H9 (cell line): ENCODE results near the gene GPC4. TPM values are rescaled to one million over a fixed set of nuclear protein-coding genes. Genes with fewer than 3 reads are reported as not detected.

ENCODE experiments used
- DNase-seq: peaks from one replicate; pipeline ENCODE4 v3.0.0-alpha.2; 2017
- H2AFZ ChIP-seq: one replicate; pipeline ENCODE4 v1.6.1; 2013; ENCODE audit warnings: mild to moderate bottlenecking, low read length, control low read depth, moderate library complexity
- H2AK5ac ChIP-seq: 2 replicates; pipeline ENCODE4 v1.6.1; 2013; ENCODE audit warnings: low read length, control low read depth, mixed read lengths; ENCODE audit not compliant: insufficient read length
- H2BK120ac ChIP-seq: one replicate; pipeline ENCODE4 v1.6.1; 2013; ENCODE audit warnings: low read depth, mild to moderate bottlenecking, low read length, control low read depth, inconsistent platforms; ENCODE audit not compliant: poor library complexity, severe bottlenecking
- H2BK12ac ChIP-seq: 2 replicates; pipeline ENCODE4 v1.6.1; 2013; ENCODE audit warnings: low read length, control low read depth, mixed read lengths, low read depth; ENCODE audit not compliant: insufficient read length
- H2BK15ac ChIP-seq: 2 replicates; pipeline ENCODE4 v1.6.1; 2013; ENCODE audit warnings: low read depth, low read length, control low read depth
- H2BK20ac ChIP-seq: one replicate; pipeline ENCODE4 v1.6.1; 2013; ENCODE audit warnings: low read depth, mild to moderate bottlenecking, low read length, control low read depth, inconsistent platforms; ENCODE audit not compliant: poor library complexity, severe bottlenecking
- H2BK5ac ChIP-seq: 2 replicates; pipeline ENCODE4 v1.6.1; 2013; ENCODE audit warnings: low read length, control low read depth, mixed read lengths; ENCODE audit not compliant: insufficient read length
- H3K14ac ChIP-seq: 2 replicates; pipeline ENCODE4 v1.6.1; 2013; ENCODE audit warnings: low read length, control low read depth; ENCODE audit not compliant: insufficient read depth
- H3K18ac ChIP-seq: 2 replicates; pipeline ENCODE4 v1.6.1; 2013; ENCODE audit warnings: low read depth, mild to moderate bottlenecking, mixed read lengths, low read length, control low read depth; ENCODE audit not compliant: insufficient read length
- H3K23ac ChIP-seq: 2 replicates; pipeline ENCODE4 v1.6.1; 2013; ENCODE audit warnings: low read length, control low read depth, mixed read lengths, low read depth; ENCODE audit not compliant: insufficient read length
- H3K23me2 ChIP-seq: 2 replicates; pipeline ENCODE4 v1.6.1; 2013; ENCODE audit warnings: low read depth, mild to moderate bottlenecking, mixed read lengths, low read length, control low read depth; ENCODE audit not compliant: insufficient read length, poor library complexity, severe bottlenecking
- H3K27ac ChIP-seq: 2 replicates; pipeline ENCODE4 v1.5.1; 2013; ENCODE audit warnings: low read length, control low read depth, mixed read lengths, low read depth; ENCODE audit not compliant: insufficient read length
- H3K27me3 ChIP-seq: 2 replicates; pipeline ENCODE4 v1.6.1; 2013; ENCODE audit warnings: low read length, control low read depth, inconsistent platforms; ENCODE audit not compliant: insufficient read depth
- H3K4ac ChIP-seq: 2 replicates; pipeline ENCODE4 v1.6.1; 2013; ENCODE audit warnings: low read depth, mild to moderate bottlenecking, control low read depth, inconsistent platforms, low read length, moderate library complexity
- H3K4me1 ChIP-seq: 2 replicates; pipeline ENCODE4 v1.6.1; 2013; ENCODE audit warnings: low read length, control low read depth, inconsistent platforms; ENCODE audit not compliant: insufficient read depth
- H3K4me2 ChIP-seq: 2 replicates; pipeline ENCODE4 v1.6.1; 2013; ENCODE audit warnings: low read length, control low read depth, mixed read lengths; ENCODE audit not compliant: insufficient read length, insufficient read depth
- H3K56ac ChIP-seq: 2 replicates; pipeline ENCODE4 v1.6.1; 2013; ENCODE audit warnings: low read depth, mild to moderate bottlenecking, mixed read lengths, low read length, control low read depth; ENCODE audit not compliant: insufficient read length
- H3K79me1 ChIP-seq: 2 replicates; pipeline ENCODE4 v1.6.1; 2013; ENCODE audit warnings: low read depth, mild to moderate bottlenecking, moderate library complexity, low read length, control low read depth, inconsistent platforms; ENCODE audit not compliant: insufficient read depth, poor library complexity, severe bottlenecking
- H3K79me2 ChIP-seq: 2 replicates; pipeline ENCODE4 v1.6.1; 2013; ENCODE audit warnings: low read length, control low read depth, inconsistent platforms; ENCODE audit not compliant: insufficient read depth
- H3K9ac ChIP-seq: 2 replicates; pipeline ENCODE4 v1.6.1; 2013; ENCODE audit warnings: low read length, control low read depth, mixed read lengths; ENCODE audit not compliant: insufficient read length; ENCODE audit errors: extremely low read depth
- H3K9me3 ChIP-seq: one replicate; pipeline ENCODE4 v1.6.1; 2013; ENCODE audit warnings: low read depth, low read length, inconsistent platforms; ENCODE audit not compliant: control insufficient read depth
- H3T11ph ChIP-seq: one replicate; pipeline ENCODE4 v1.6.1; 2013; ENCODE audit warnings: mild to moderate bottlenecking, low read length, control low read depth, inconsistent platforms
- H4K20me1 ChIP-seq: one replicate; pipeline ENCODE4 v1.6.1; 2013; ENCODE audit not compliant: control insufficient read depth, insufficient read length, insufficient read depth
- H4K5ac ChIP-seq: 2 replicates; pipeline ENCODE4 v1.6.1; 2013; ENCODE audit warnings: low read depth, mild to moderate bottlenecking, mixed read lengths, low read length, control low read depth; ENCODE audit not compliant: insufficient read length
- H4K8ac ChIP-seq: replicated peaks from 2 replicates; pipeline ENCODE4 v1.6.1; 2013; ENCODE audit warnings: low read length, control low read depth, mixed read lengths, low read depth; ENCODE audit not compliant: insufficient read length
- H4K91ac ChIP-seq: 2 replicates; pipeline ENCODE4 v1.6.1; 2013; ENCODE audit warnings: low read depth, mild to moderate bottlenecking, moderate library complexity, mixed read lengths, low read length, control low read depth; ENCODE audit not compliant: insufficient read length
- H3K27ac Mint-ChIP-seq, 3 experiments: 2 replicates in 2 of 3; 3 replicates in 1 of 3; pipeline ENCODE4 v1.8.0; 2020 to 2021; ENCODE audit warnings: mixed read lengths in 3 of 3, mild to moderate bottlenecking in 1 of 3, moderate library complexity in 1 of 3
- H3K27me3 Mint-ChIP-seq: 2 replicates; pipeline ENCODE4 v1.8.0; 2021; ENCODE audit warnings: low read depth, mild to moderate bottlenecking, moderate library complexity, mixed read lengths
- H3K36me3 Mint-ChIP-seq, 3 experiments: 2 replicates in 2 of 3; 3 replicates in 1 of 3; pipeline ENCODE4 v1.8.0; 2020 to 2021; ENCODE audit warnings: low read depth in 3 of 3, mixed read lengths in 3 of 3; ENCODE audit not compliant: insufficient read depth in 1 of 3
- H3K4me1 Mint-ChIP-seq, 2 experiments: 2 replicates each; pipeline ENCODE4 v1.8.0; 2020; ENCODE audit warnings: mixed read lengths in 2 of 2
- H3K4me3 Mint-ChIP-seq, 2 experiments: 2 replicates in 1 of 2; 3 replicates in 1 of 2; pipeline ENCODE4 v1.8.0; 2020 to 2021; ENCODE audit warnings: mild to moderate bottlenecking in 2 of 2, mixed read lengths in 2 of 2, moderate library complexity in 1 of 2
- H3K9me3 Mint-ChIP-seq, 2 experiments: 2 replicates in 1 of 2; 3 replicates in 1 of 2; pipeline ENCODE4 v1.8.0; 2020; ENCODE audit warnings: mild to moderate bottlenecking in 2 of 2, mixed read lengths in 2 of 2, moderate library complexity in 1 of 2
- CTCF ChIP-seq: fragments of 200-600 bp; sonication (generic); conservative IDR thresholded peaks from 3 replicates; pipeline ENCODE4 v1.8.0; 2021; ENCODE audit warnings: antibody characterized with exemption, mild to moderate bottlenecking
- total RNA-seq: library from RNA; stranded (reverse); gene quantifications from 2 replicates; pipeline ENCODE4 v1.2.1, GENCODE V29; 2021

Gene GPC4
- total RNA-seq, 1 experiment from 2014 or later: 416 TPM

DNA sequence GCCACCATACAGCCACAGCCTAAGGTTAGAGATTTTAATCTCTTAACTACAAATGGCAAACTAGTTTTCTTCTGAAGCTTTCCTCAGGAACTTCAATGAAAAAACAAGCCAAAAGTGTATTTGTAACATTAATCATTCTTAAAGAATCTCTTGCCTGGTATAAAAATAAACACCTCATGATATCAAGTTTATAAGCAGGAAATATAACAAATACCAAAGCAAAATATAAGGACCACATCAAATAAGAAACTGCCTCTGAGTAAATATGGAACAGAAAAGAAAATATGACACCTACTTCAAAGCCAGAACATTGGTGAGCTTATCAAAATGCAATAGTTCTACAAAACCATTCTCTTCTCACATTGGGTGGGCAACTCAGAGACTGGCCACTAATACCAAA is 89.9 kb downstream of the GPC4 start:
- peaks cover 44 to 47% of the 10 kb centered on the region in 2 experiments for H3K4me1 Mint-ChIP-seq
- H4K20me1 ChIP-seq: no peaks in the 10 kb centered on the region
- H2BK12ac ChIP-seq: no peak overlapping the region
- no peak overlapping the region for H3K27ac ChIP-seq
- H4K8ac ChIP-seq: no peak overlapping the region
- H3K27ac Mint-ChIP-seq: peak overlapping the region in 2 of 3 experiments; percentile 4 to 70; a peak in 1 of 7 replicates
- H4K5ac ChIP-seq: no peak overlapping the region
- H2BK15ac ChIP-seq: no peak overlapping the region
- H3K4ac ChIP-seq: no peak overlapping the region
- no peak overlapping the region for H3K56ac ChIP-seq
- H3K23me2 ChIP-seq: no peaks in the 10 kb centered on the region
- H4K91ac ChIP-seq: no peak overlapping the region
- H2BK20ac ChIP-seq: no peak overlapping the region
- H3K23ac ChIP-seq: no peak overlapping the region
- H3K4me2 ChIP-seq: no peak overlapping the region
- H3K4me3 Mint-ChIP-seq: no peak overlapping the region
- no peaks in the 10 kb centered on the region for H3K27me3 ChIP-seq
- no peak overlapping the region for H2BK120ac ChIP-seq
- no peaks in the 10 kb centered on the region for H3K9me3 ChIP-seq
- peaks cover 41 to 56% (median 46%) of the 10 kb centered on the region in 3 experiments; a peak in 6 of 7 replicates for H3K36me3 Mint-ChIP-seq
- no peak overlapping the region for H2BK5ac ChIP-seq
- H2AK5ac ChIP-seq: no peak overlapping the region
- H3K79me1 ChIP-seq: no peaks in the 10 kb centered on the region
- H3K79me2 ChIP-seq: peaks cover 25% of the 10 kb centered on the region; the same call in 1 of the 2 replicates
- H3K14ac ChIP-seq: no peak overlapping the region
- H3K4me1 ChIP-seq: peaks cover 8% of the 10 kb centered on the region; the same call in 1 of the 2 replicates
- no peaks in the 10 kb centered on the region for H3K27me3 Mint-ChIP-seq
- H3T11ph ChIP-seq: no peak overlapping the region
- H2AFZ ChIP-seq: no peak overlapping the region
- no peak overlapping the region for H3K18ac ChIP-seq
- H3K9me3 Mint-ChIP-seq: no peaks in the 10 kb centered on the region
- no peak for DNase-seq
- no peak overlapping the region for H3K9ac ChIP-seq
- no peak for TF ChIP-seq CTCF
